DND-41 (cell line): ENCODE results near the gene ASPRV1.

ENCODE experiments used
- CTCF ChIP-seq: IDR thresholded peaks from 2 replicates; pipeline ENCODE4 v1.5.1; 2012; ENCODE audit warnings: borderline replicate concordance, low read length, moderate library complexity, mild to moderate bottlenecking; ENCODE audit not compliant: poor library complexity, severe bottlenecking; ENCODE audit errors: extremely low read depth
- EZH2 ChIP-seq: IDR thresholded peaks from 3 replicates; pipeline ENCODE4 v1.6.1; 2012; ENCODE audit warnings: borderline replicate concordance, low read depth, mild to moderate bottlenecking, moderate library complexity, low read length, inconsistent platforms; ENCODE audit not compliant: severe bottlenecking

GRCh38 chr2:69943843-69944525 is 17.4 kb downstream of the ASPRV1 start:
- TF ChIP-seq CTCF (no peak), EZH2 (no peak)
